KMS-11 (cell line): ENCODE results near the gene COL5A3.
A peak's percentile ranks its signal among the peaks of the same experiment; 100 is the strongest.

Experiments
- H2AFZ ChIP-seq: fragments of 200-600 bp; sonication (generic); 2 replicates; pipeline ENCODE4 v1.6.1; 2016; ENCODE audit warnings: antibody characterized with exemption, mixed run types, low read depth
- H3K27ac ChIP-seq: fragments of 200-600 bp; sonication (generic); 2 replicates; pipeline ENCODE4 v1.6.1; 2016; ENCODE audit warnings: mild to moderate bottlenecking, mixed run types
- H3K27me3 ChIP-seq: fragments of 200-600 bp; sonication (generic); 2 replicates; pipeline ENCODE4 v1.6.1; 2017; ENCODE audit warnings: mild to moderate bottlenecking, low read depth, mixed run types, moderate library complexity; ENCODE audit not compliant: insufficient read depth
- H3K36me3 ChIP-seq: fragments of 200-600 bp; sonication (generic); 2 replicates; pipeline ENCODE4 v1.6.1; 2017; ENCODE audit warnings: mild to moderate bottlenecking, mixed run types; ENCODE audit not compliant: insufficient read depth
- H3K4me1 ChIP-seq: fragments of 200-600 bp; sonication (generic); 2 replicates; pipeline ENCODE4 v1.6.1; 2016; ENCODE audit warnings: mild to moderate bottlenecking, low read depth, mixed run types; ENCODE audit not compliant: poor library complexity, severe bottlenecking
- H3K4me2 ChIP-seq: fragments of 200-600 bp; sonication (generic); 2 replicates; pipeline ENCODE4 v1.7.0; 2016; ENCODE audit warnings: mild to moderate bottlenecking, mixed run types
- H3K4me3 ChIP-seq: fragments of 200-600 bp; sonication (generic); IDR thresholded peaks from 2 replicates; pipeline ENCODE4 v1.6.1; 2017; ENCODE audit warnings: low read depth, low read length, mixed read lengths; ENCODE audit not compliant: insufficient read depth
- H3K79me2 ChIP-seq: fragments of 200-600 bp; sonication (generic); 2 replicates; pipeline ENCODE4 v1.6.1; 2016; ENCODE audit warnings: low read depth, mixed run types; ENCODE audit not compliant: insufficient read depth
- H3K9ac ChIP-seq: fragments of 200-600 bp; sonication (generic); 2 replicates; pipeline ENCODE4 v1.6.1; 2016; ENCODE audit warnings: mild to moderate bottlenecking, mixed run types
- H4K20me1 ChIP-seq: fragments of 200-600 bp; sonication (generic); 2 replicates; pipeline ENCODE4 v1.6.1; 2016; ENCODE audit warnings: mild to moderate bottlenecking, mixed run types; ENCODE audit not compliant: insufficient read depth
- TF ChIP-seq, protein P1 (sequence below): fragments of 200-600 bp; sonication (generic); conservative IDR thresholded peaks from 2 replicates; pipeline ENCODE4 v1.6.1; 2017; ENCODE audit warnings: low read depth, mild to moderate bottlenecking, antibody characterized with exemption, low read length, moderate library complexity, mixed read lengths

Gene COL5A3

DNA sequence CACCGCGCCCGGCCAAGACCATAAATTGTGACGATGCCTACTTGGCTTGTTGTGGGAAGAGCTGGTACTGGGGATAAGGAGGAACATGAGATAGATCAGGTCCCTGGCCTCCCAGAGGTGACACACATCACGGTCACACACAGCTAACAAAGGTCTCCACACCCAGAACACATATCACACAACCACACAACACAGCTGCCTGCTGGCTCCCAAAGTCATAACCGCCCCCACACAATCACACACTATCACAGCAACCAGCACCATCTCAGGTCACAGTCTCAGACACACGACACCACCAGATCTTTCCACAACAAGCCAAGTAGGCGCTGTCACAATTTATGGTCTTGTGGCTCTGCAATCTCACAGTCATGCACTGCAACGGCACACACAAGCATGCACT is 5.7 kb downstream of the COL5A3 start:
- Histone ChIP-seq H3K4me3 (no peak overlapping the region), H3K79me2 (no peaks in the 10 kb centered on the region), H3K36me3 (no peaks in the 10 kb centered on the region), H3K4me2 (no peak overlapping the region), H3K27ac (no peak overlapping the region), H3K27me3 (peaks cover 36% of the 10 kb centered on the region; the same call in 1 of the 2 replicates), H2AFZ (no peak overlapping the region), H4K20me1 (no peaks in the 10 kb centered on the region), H3K9ac (no peak overlapping the region), H3K4me1 (no peaks in the 10 kb centered on the region)
- TF ChIP-seq, protein P1, sequence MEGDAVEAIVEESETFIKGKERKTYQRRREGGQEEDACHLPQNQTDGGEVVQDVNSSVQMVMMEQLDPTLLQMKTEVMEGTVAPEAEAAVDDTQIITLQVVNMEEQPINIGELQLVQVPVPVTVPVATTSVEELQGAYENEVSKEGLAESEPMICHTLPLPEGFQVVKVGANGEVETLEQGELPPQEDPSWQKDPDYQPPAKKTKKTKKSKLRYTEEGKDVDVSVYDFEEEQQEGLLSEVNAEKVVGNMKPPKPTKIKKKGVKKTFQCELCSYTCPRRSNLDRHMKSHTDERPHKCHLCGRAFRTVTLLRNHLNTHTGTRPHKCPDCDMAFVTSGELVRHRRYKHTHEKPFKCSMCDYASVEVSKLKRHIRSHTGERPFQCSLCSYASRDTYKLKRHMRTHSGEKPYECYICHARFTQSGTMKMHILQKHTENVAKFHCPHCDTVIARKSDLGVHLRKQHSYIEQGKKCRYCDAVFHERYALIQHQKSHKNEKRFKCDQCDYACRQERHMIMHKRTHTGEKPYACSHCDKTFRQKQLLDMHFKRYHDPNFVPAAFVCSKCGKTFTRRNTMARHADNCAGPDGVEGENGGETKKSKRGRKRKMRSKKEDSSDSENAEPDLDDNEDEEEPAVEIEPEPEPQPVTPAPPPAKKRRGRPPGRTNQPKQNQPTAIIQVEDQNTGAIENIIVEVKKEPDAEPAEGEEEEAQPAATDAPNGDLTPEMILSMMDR, result no peak

DNA sequence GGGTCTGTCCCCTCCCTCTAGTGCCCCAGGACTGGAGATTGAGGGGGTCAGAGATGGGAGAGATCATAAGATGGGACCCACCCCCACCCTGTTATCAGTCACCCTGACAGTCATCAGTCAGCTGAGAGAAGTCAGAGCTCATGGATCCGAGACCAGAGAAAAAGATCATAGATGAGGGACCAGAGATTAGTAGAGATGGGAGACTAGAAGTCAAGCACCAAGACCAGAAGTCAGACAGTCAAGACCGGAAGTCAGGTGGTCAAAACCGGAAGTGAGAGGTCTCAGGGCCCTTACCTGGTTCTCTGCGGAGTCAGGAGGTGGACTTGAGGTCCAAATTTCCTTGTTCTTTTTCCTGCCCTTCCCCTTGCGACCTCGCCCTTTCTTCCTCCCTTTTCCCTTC is 7.0 kb downstream of the COL5A3 start:
- Histone ChIP-seq H3K4me1 (no peaks in the 10 kb centered on the region), H4K20me1 (no peaks in the 10 kb centered on the region), H3K27ac (no peak overlapping the region), H3K4me2 (no peak overlapping the region), H3K79me2 (no peaks in the 10 kb centered on the region), H3K4me3 (no peak overlapping the region), H3K9ac (no peak overlapping the region), H2AFZ (no peak overlapping the region), H3K27me3 (peaks cover 40% of the 10 kb centered on the region; the same call in 1 of the 2 replicates), H3K36me3 (no peaks in the 10 kb centered on the region)
- TF ChIP-seq, protein P1, result no peak

DNA sequence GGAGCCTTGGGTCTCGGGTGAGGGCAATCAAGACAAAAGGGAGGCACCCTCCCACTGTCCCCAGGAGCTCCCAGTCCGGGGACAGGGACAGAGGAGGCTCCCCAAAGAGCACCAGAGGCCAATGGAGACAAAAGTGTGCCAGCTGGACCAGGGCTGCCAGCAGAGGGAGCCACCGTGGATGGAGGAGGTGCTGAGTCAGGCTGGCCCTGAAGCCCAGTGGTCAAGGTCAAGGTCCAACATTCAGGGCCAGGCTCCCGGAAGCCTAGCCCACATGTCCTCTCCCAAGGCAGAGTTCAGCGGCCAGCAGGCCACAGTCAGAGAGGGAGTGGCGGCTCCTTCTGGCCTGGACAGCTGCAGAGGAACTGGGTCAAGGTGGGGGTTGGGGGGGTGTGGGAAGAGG is 8.4 kb downstream of the COL5A3 start:
- H3K9ac ChIP-seq, result no peak overlapping the region
- no peaks in the 10 kb centered on the region for H3K4me1 ChIP-seq
- no peaks in the 10 kb centered on the region for H3K79me2 ChIP-seq
- H2AFZ ChIP-seq, result no peak overlapping the region
- H3K27me3 ChIP-seq, result peaks cover 44% of the 10 kb centered on the region; the same call in 1 of the 2 replicates
- TF ChIP-seq, protein P1, result peak; percentile 24; the same call in 1 of the 2 replicates
- no peak overlapping the region for H3K4me3 ChIP-seq
- no peaks in the 10 kb centered on the region for H3K36me3 ChIP-seq
- H4K20me1 ChIP-seq, result no peaks in the 10 kb centered on the region
- no peak overlapping the region for H3K27ac ChIP-seq
- no peak overlapping the region for H3K4me2 ChIP-seq

DNA sequence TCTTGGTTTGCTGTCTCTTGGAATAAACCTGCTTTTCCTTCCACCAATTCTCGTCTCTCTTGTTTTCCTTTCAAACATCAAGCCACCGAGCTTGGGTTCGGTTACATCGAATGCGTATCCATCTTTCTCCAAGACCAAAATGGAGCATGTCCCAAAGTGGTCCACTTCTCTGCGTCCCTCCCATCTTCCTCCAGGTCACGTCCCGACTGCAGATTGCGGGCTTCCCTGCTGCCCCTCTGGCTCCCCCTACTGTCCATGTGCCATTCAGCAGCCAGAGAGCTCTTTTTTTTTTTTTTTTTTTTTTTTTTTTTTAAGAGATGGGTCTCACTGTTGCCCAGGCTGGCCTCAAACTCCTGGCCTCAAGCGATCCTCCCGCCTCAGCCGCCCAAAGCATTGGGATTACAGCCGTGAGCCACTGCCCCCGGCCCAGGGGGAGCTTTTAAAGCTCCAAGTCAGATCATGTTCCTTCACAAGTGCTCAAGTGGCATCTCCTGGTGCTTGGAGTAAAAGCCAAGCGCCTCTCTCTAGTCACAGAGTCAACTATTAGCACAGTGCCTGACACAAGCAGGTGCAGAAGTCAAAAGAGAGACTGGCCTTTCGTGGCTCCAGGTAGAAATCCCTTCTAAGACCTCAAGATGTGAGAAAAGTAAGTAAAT is 10.0 kb downstream of the COL5A3 start:
- Histone ChIP-seq H3K36me3 (no peaks in the 10 kb centered on the region), H3K27me3 (peaks cover 44% of the 10 kb centered on the region; the same call in 1 of the 2 replicates), H3K27ac (no peak overlapping the region), H2AFZ (no peak overlapping the region), H3K4me1 (no peaks in the 10 kb centered on the region), H3K9ac (no peak overlapping the region), H3K4me2 (no peak overlapping the region), H3K79me2 (no peaks in the 10 kb centered on the region), H3K4me3 (no peak overlapping the region), H4K20me1 (no peaks in the 10 kb centered on the region)
- TF ChIP-seq, protein P1, result peak; percentile 82
